HUES48 (cell line): ENCODE measurements around the gene TJP3.

Source experiments
- H3K27ac ChIP-seq: one replicate; pipeline ENCODE4 v1.7.0; 2013; ENCODE audit warnings: low read depth, low read length, inconsistent platforms
- H3K27me3 ChIP-seq: 2 replicates; pipeline ENCODE4 v1.6.1; 2013; ENCODE audit warnings: mild to moderate bottlenecking, low read length; ENCODE audit not compliant: control insufficient read depth, insufficient read depth
- H3K36me3 ChIP-seq: 2 replicates; pipeline ENCODE4 v1.6.1; 2013; ENCODE audit warnings: low read length; ENCODE audit not compliant: control insufficient read depth, insufficient read depth
- H3K4me1 ChIP-seq: 2 replicates; pipeline ENCODE4 v1.6.1; 2013; ENCODE audit warnings: mild to moderate bottlenecking, low read length; ENCODE audit not compliant: control insufficient read depth, insufficient read depth
- H3K4me3 ChIP-seq: 2 replicates; pipeline ENCODE4 v1.5.1; 2013; ENCODE audit warnings: mild to moderate bottlenecking, low read depth, low read length
- H3K9ac ChIP-seq: 2 replicates; pipeline ENCODE4 v1.6.1; 2013; ENCODE audit warnings: mild to moderate bottlenecking, low read depth, low read length, moderate library complexity
- H3K9me3 ChIP-seq: 2 replicates; pipeline ENCODE4 v1.6.1; 2013; ENCODE audit warnings: low read length; ENCODE audit not compliant: control insufficient read depth, insufficient read depth

Gene TJP3

DNA sequence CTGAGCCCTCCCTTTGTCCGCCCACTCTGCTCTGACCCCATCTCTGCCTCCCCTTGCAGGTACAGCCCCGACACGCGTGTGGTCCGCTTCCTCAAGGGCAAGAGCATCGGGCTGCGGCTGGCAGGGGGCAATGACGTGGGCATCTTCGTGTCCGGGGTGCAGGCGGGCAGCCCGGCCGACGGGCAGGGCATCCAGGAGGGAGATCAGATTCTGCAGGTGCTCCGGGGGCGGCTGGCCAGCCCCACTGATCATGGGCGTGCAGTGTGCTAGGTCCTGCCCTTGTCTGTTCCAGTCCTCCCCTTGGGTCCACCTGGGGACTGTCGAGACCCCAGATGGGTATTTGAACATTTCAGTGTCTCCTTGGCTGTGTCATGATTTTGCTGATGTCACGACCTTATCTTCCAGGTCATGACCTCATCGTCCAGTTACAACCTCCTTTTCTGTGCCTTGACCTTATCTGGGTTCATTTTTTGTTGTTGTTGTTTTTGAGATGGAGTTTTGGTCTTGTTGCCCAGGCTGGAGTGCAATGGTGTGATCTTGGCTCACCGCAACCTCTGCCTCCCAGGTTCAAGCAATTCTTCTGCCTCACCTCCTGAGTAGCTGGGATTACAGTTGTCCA, 28.0 kb downstream of the TJP3 start:
- peaks cover 30% of the 10 kb centered on the region for H3K36me3 ChIP-seq
- no peak overlapping the region for H3K27ac ChIP-seq
- H3K9ac ChIP-seq: no peak overlapping the region
- H3K9me3 ChIP-seq: no peaks in the 10 kb centered on the region
- no peaks in the 10 kb centered on the region for H3K27me3 ChIP-seq
- H3K4me3 ChIP-seq: no peak overlapping the region
- H3K4me1 ChIP-seq: no peaks in the 10 kb centered on the region

DNA sequence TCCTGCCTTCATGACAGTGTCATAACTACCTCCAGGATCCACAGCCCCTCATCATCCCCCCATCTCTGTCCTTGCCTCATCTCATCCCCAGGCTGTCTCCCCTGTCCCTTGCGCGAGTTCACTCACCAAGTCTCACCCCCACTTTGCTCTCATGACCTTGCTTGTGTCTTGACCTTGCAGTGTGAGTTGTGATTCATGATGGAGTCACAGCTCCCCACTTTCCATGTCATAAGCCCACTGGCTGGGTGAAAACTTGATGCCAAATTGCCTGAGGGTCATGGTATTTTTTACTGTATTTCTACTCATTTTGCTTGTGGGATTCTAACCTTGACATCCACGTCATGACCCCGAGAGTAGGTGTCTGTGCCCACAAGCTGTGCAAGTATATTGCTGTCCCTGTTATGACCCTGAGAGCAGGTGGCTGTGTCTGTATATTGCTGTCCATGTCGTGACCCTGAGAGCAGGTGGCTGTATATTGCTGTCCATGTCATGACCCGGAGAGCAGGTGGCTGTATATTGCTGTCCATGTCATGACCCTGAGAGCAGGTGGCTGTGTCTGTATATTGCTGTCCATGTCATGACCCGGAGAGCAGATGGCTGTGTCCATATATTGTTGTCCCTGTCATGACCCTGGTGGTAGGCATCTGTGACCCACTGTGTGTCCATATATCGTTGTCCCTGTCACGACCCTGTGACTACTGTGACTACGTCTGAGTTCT, 29.5 kb downstream of the TJP3 start:
- Histone ChIP-seq H3K4me3 (no peak overlapping the region), H3K9ac (no peak overlapping the region)

DNA sequence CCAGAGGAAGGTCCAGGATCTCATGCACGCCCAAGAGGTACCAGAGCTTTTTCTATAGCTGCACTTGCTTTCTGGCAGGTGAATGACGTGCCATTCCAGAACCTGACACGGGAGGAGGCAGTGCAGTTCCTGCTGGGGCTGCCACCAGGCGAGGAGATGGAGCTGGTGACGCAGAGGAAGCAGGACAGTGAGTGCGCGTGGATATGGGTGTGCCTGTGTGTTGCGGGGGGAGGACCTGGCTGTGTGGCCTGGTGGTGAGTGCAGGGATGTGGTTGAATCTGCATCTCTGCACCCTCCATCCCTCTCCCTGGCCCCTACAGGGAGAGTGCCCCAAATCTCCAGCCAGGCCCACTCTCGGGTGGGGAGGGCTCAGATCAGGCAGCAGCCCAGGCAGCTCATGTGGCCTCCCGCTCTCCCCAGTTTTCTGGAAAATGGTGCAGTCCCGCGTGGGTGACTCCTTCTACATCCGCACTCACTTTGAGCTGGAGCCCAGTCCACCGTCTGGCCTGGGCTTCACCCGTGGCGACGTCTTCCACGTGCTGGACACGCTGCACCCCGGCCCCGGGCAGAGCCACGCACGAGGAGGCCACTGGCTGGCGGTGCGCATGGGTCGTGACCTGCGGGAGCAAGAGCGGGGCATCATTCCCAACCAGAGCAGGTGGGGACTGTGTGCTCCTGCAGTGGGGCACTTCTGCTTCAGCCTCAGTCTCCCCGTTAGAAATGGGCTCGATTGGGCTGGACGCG, 30.5 kb downstream of the TJP3 start:
- Histone ChIP-seq H3K27me3 (no peaks in the 10 kb centered on the region), H3K4me1 (no peaks in the 10 kb centered on the region)

More for the DNA sequence above, 29.5 kb downstream of the TJP3 start:
- Histone ChIP-seq H3K27me3 (no peaks in the 10 kb centered on the region), H3K4me1 (no peaks in the 10 kb centered on the region), H3K27ac (no peak overlapping the region), H3K9me3 (no peaks in the 10 kb centered on the region), H3K36me3 (peaks cover 30% of the 10 kb centered on the region)

DNA sequence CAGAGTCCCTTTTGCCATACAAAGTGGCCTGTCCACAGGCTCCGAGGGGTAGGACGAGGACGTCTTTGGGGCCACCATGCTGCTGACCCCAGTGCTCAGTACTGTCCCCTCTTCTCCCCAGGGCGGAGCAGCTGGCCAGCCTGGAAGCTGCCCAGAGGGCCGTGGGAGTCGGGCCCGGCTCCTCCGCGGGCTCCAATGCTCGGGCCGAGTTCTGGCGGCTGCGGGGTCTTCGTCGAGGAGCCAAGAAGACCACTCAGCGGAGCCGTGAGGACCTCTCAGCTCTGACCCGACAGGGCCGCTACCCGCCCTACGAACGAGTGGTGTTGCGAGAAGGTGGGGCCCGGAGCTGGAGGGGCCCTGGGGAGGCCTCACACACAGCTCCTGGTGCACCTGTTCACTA, 32.2 kb downstream of the TJP3 start:
- Histone ChIP-seq H3K27me3 (no peaks in the 10 kb centered on the region), H3K9ac (no peak overlapping the region), H3K4me1 (no peaks in the 10 kb centered on the region)

More for the DNA sequence above, 30.5 kb downstream of the TJP3 start:
- Histone ChIP-seq H3K4me3 (no peak overlapping the region), H3K27ac (no peak overlapping the region), H3K9ac (no peak overlapping the region), H3K36me3 (peaks cover 30% of the 10 kb centered on the region), H3K9me3 (no peaks in the 10 kb centered on the region)

DNA sequence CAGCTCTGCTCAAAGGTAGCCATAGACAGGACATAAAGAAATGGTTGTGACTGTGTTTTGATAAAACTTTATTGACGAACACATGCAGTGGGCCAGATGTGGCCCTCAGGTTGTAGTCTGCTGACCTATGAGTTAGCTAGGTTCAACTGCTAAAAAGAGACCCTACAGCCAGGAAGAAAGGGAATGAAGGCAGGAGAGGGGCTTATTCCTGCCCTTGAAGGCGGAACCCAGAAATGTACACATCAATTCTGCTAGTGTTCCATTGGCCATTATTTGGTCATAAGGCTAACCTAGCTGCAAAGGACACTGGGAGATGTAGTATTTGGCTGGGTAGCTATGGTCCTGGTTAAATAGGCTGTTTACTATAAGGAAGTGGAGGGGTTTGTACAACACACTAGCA, 35.3 kb downstream of the TJP3 start:
- Histone ChIP-seq H3K9me3 (no peaks in the 10 kb centered on the region), H3K4me3 (no peak overlapping the region), H3K9ac (no peak overlapping the region), H3K27ac (no peak overlapping the region), H3K27me3 (no peaks in the 10 kb centered on the region), H3K4me1 (no peaks in the 10 kb centered on the region), H3K36me3 (peaks cover 5% of the 10 kb centered on the region; the same call in 1 of the 2 replicates)

More for the DNA sequence above, 32.2 kb downstream of the TJP3 start:
- Histone ChIP-seq H3K4me3 (no peak overlapping the region), H3K36me3 (peaks cover 19% of the 10 kb centered on the region), H3K9me3 (no peaks in the 10 kb centered on the region), H3K27ac (no peak overlapping the region)

DNA sequence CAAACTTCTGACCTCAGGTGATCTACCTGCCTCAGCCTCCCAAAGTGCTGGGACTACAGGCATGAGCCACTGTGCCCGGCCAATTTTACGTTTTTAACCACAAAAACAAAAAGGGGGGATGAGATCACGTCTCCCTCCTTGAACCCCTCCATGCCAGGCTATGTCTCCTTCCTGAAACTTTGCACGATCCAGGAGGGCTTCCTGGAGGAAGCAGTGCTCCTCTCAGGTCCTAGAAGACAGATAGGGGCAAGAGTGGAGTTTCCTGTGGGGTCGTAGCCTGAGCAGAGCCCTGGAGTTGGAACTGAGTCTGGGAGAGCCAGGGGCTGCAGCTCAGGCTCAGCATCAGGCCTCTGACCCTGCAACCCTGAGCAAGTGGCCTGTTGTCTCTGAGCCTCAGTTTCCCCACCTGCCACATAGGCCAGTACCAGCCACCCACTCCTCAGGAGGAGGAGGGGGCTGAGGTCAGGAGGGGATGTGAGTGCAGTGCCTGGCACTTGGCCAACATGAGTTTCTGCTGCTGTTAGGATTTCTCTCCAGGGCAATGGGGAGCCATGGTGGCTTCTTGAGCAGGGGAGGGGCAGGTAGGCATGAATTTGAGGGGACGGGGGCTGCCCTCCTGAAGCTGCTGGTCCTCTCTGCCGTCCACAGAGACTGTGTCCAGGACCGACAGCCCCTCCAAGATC, 37.3 kb downstream of the TJP3 start:
- Histone ChIP-seq H3K9ac (no peak overlapping the region), H3K36me3 (peaks cover 17% of the 10 kb centered on the region), H3K27ac (no peak overlapping the region), H3K4me1 (no peaks in the 10 kb centered on the region), H3K9me3 (no peaks in the 10 kb centered on the region), H3K4me3 (no peak overlapping the region), H3K27me3 (no peaks in the 10 kb centered on the region)

DNA sequence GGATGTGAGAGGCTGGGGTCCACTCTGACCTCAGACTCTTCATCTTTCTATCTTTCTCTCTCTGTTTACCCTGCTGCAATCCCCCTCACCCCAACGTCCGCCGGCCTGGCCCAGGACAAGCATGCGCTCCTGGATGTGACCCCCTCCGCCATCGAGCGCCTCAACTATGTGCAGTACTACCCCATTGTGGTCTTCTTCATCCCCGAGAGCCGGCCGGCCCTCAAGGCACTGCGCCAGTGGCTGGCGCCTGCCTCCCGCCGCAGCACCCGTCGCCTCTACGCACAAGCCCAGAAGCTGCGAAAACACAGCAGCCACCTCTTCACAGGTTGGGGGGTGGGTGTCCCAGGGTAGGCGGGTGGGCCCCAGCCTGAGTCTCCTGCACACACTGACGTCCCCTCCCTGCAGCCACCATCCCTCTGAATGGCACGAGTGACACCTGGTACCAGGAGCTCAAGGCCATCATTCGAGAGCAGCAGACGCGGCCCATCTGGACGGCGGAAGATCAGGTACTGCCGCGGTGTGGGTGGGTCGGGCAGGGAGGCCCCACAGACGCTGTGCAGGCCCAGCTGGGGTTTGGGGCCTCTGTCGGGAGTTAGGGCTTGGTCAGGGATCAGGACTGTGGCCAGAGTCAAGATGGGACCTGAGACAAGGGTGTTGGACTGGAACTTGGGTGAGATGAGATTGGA, 38.3 kb downstream of the TJP3 start:
- Histone ChIP-seq H3K27me3 (no peaks in the 10 kb centered on the region), H3K36me3 (peaks cover 23% of the 10 kb centered on the region), H3K4me1 (no peaks in the 10 kb centered on the region), H3K9ac (no peak overlapping the region), H3K4me3 (no peak overlapping the region), H3K27ac (no peak overlapping the region), H3K9me3 (no peaks in the 10 kb centered on the region)

DNA sequence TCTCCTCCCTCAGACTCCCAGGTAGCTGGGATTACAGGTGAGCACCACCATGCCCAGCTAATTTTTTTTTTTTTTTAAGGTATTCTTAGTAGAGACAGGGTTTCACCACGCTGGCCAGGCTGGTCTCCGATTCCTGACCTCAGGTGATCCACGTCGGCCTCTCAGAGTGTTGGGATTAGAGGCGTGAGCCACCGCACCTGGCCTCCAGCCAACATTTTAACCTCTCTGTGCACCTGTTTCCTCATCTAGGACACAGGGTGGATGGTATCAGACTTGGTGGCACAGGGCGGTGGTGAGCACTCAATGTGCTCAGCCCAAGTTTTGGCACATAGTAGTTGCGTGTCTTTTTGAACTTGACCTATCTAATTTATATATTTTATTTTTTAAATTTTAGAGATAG, 40.8 kb downstream of the TJP3 start:
- Histone ChIP-seq H3K9me3 (no peaks in the 10 kb centered on the region), H3K9ac (no peak overlapping the region), H3K4me3 (no peak overlapping the region), H3K36me3 (peaks cover 28% of the 10 kb centered on the region), H3K27me3 (no peaks in the 10 kb centered on the region), H3K27ac (no peak overlapping the region), H3K4me1 (no peaks in the 10 kb centered on the region)

DNA sequence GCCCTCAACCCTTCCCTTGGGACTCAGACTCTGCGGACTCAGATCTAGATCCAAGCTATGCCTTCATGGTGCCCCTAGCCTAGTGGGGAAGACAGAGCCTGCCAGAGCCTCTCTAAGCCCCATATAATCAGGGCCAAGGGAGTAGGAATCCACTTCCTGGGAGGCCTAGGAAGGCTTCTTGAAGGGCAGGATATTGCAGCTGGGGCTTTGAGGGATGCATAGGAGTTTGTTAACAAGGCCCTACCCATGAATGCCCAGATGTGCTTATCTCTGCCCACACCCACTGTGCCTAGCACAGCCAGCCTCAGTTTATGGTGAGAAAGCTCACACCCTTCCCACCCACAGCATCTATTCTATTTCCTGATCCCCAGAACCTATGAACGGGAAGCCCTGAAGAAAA, 42.0 kb downstream of the TJP3 start:
- peaks cover 28% of the 10 kb centered on the region for H3K36me3 ChIP-seq
- H3K9ac ChIP-seq: no peak overlapping the region
- H3K27ac ChIP-seq: no peak overlapping the region
- H3K4me3 ChIP-seq: no peak overlapping the region
- no peaks in the 10 kb centered on the region for H3K27me3 ChIP-seq
- no peaks in the 10 kb centered on the region for H3K9me3 ChIP-seq
- no peaks in the 10 kb centered on the region for H3K4me1 ChIP-seq

DNA sequence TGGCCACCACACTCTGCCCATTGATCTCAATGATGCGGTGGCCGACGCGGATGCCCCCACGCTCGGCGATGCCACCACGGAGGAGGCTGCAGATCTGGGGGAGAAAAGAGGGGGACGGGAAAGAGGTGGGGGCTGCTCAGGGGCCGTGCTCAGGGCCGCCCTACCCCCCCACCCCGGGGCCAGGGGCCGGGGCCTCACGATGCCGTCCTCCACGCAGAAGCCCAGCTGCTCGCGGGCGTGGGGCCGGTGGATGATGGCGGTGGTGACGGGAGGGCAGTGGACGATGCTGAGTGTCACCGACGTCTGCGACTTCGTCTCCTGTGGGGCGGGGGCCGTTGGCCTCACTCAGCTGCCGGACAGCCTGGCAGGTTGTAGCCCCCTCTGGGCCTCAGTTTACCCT, 43.1 kb downstream of the TJP3 start:
- Histone ChIP-seq H3K4me3 (no peak overlapping the region), H3K9ac (no peak overlapping the region), H3K36me3 (peaks cover 28% of the 10 kb centered on the region)

More for the DNA sequence above, 43.1 kb downstream of the TJP3 start:
- Histone ChIP-seq H3K27me3 (no peaks in the 10 kb centered on the region), H3K9me3 (no peaks in the 10 kb centered on the region), H3K4me1 (no peaks in the 10 kb centered on the region), H3K27ac (no peak overlapping the region)
